Adipocyte (in vitro differentiated cells): ENCODE data around the gene PNMA8C.
"Not testable (repeated sequence)": the region's sequence is repeated elsewhere in the genome, so short reads cannot be mapped to it uniquely, and the experiment has no call there.

Source experiments
- DNase-seq: peaks from one replicate; pipeline ENCODE4 v3.0.0-alpha.2; 2015; ENCODE audit warnings: low read depth
- H3K27me3 ChIP-seq: replicated peaks from 2 replicates; pipeline ENCODE4 v1.7.0; 2013; ENCODE audit warnings: mild to moderate bottlenecking, low read length, moderate library complexity; ENCODE audit not compliant: control insufficient read depth, insufficient read depth
- H3K36me3 ChIP-seq: 2 replicates; pipeline ENCODE4 v1.7.0; 2013; ENCODE audit warnings: low read length, mild to moderate bottlenecking, moderate library complexity; ENCODE audit not compliant: control insufficient read depth, insufficient read depth, severe bottlenecking
- H3K4me1 ChIP-seq: 2 replicates; pipeline ENCODE4 v1.7.0; 2013; ENCODE audit warnings: mild to moderate bottlenecking, low read length, moderate library complexity; ENCODE audit not compliant: control insufficient read depth, insufficient read depth
- H3K4me3 ChIP-seq: 2 replicates; pipeline ENCODE4 v1.7.0; 2013; ENCODE audit warnings: mild to moderate bottlenecking, low read length, moderate library complexity
- H3K9ac ChIP-seq: 2 replicates; pipeline ENCODE4 v1.7.0; 2013; ENCODE audit warnings: mild to moderate bottlenecking, low read length, moderate library complexity
- H3K9me3 ChIP-seq: 2 replicates; pipeline ENCODE4 v1.7.0; 2013; ENCODE audit warnings: mild to moderate bottlenecking, low read length, moderate library complexity; ENCODE audit not compliant: control insufficient read depth

Gene PNMA8C

DNA sequence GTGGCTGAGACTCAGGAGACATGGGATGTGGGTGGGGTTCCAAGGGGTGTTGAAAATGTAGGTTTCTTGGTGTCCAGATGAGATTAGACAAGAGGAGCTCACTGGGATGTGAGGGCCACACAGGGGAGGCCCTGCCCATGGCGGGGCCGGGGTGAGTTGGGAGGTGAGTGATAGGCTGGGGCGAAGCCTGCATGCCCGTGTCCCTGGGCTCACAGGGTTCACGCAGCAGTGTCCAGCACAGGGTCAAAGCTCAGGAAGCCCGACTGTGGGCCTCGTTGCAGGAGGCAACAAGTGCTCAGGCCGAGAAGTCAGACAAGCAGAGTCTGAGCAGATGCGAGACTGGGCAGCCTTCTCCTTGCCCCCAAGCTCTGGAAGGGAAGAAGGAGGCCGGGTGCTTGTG, 42.6 kb downstream of the PNMA8C start:
- Histone ChIP-seq H3K4me1 (peaks cover 16% of the 10 kb centered on the region), H3K4me3 (no peak overlapping the region), H3K27me3 (no peaks in the 10 kb centered on the region), H3K36me3 (peaks cover 77% of the 10 kb centered on the region), H3K9me3 (no peaks in the 10 kb centered on the region), H3K9ac (no peak overlapping the region)
- no peak for DNase-seq

- Histone ChIP-seq H3K9me3 (no peaks in the 10 kb centered on the region), H3K9ac (no peak overlapping the region), H3K27me3 (no peaks in the 10 kb centered on the region), H3K36me3 (peaks cover 82% of the 10 kb centered on the region), H3K4me3 (no peak overlapping the region), H3K4me1 (peaks cover 13% of the 10 kb centered on the region)
- DNase-seq, result no peak
Observed at GRCh38 chr19:46385636-46386035, 43.1 kb downstream of the PNMA8C start.

DNA sequence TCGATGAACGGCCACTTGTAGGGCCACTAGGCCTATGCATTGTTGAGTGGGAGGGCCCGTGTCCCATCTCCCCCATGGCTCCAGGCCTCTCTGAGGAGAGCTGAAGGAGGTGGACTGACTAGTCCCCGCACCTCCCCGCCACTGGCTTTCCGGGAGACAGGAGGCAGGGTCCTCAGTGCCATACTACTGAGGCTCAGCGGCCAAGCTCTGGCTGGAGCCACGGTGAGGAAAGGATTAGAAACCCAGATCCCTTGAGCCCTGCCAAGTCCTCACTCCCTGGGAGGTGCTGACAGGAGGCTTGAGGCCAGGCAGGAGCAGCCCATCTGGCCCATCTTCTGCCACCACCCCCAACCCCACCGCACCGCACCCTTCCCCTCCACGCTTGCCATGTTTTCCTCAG, 44.3 kb downstream of the PNMA8C start:
- H3K36me3 ChIP-seq, result peaks cover 84% of the 10 kb centered on the region
- no peak for DNase-seq
- no peaks in the 10 kb centered on the region for H3K27me3 ChIP-seq
- no peak overlapping the region for H3K4me3 ChIP-seq
- no peaks in the 10 kb centered on the region for H3K9me3 ChIP-seq
- H3K4me1 ChIP-seq, result peaks cover 11% of the 10 kb centered on the region
- H3K9ac ChIP-seq, result no peak overlapping the region

GRCh38 chr19:46383846-46384245, 44.9 kb downstream of the PNMA8C start:
- Histone ChIP-seq H3K9me3 (no peaks in the 10 kb centered on the region), H3K27me3 (no peaks in the 10 kb centered on the region), H3K36me3 (peaks cover 79% of the 10 kb centered on the region), H3K9ac (no peak overlapping the region), H3K4me1 (peaks cover 16% of the 10 kb centered on the region), H3K4me3 (no peak overlapping the region)
- no peak for DNase-seq

DNA sequence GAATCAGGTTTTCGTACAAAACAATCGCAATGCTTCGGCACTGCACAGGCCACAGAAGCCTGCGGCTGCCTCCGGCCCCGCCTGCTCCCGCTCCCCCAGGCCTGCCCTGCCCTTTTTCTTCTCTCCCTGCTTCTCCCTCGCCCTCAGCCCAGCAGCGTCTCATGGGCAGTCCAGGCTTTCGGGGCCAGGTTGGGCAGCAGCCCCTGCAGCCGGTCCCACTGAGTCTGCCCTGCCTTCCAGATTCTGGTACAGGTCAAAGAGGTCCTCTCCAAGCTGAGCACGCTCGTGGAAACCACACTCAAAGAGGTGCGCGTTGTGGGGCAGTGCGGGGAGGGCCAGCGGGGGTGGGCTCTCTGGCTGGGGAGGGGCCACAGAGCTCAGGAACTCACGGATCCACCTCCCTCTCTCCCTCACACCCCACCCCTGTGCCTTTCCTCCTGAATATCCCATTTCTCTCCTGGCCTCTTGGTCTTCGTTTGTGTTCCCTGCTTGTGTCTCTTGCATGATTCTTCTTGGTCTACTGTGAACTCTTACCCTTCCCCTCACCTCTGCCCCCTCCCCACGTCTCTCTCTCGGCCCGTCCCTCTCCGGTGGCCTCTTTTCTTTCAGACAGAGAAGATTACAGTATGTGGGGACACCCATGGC, 45.4 kb downstream of the PNMA8C start:
- Histone ChIP-seq H3K4me1 (peaks cover 20% of the 10 kb centered on the region), H3K9me3 (no peaks in the 10 kb centered on the region), H3K9ac (no peak overlapping the region), H3K36me3 (peaks cover 73% of the 10 kb centered on the region), H3K4me3 (no peak overlapping the region), H3K27me3 (no peaks in the 10 kb centered on the region)
- DNase-seq, result no peak

- peaks cover 68% of the 10 kb centered on the region for H3K36me3 ChIP-seq
- H3K27me3 ChIP-seq, result no peaks in the 10 kb centered on the region
Observed at GRCh38 chr19:46381756-46382345, 46.9 kb downstream of the PNMA8C start.

DNA sequence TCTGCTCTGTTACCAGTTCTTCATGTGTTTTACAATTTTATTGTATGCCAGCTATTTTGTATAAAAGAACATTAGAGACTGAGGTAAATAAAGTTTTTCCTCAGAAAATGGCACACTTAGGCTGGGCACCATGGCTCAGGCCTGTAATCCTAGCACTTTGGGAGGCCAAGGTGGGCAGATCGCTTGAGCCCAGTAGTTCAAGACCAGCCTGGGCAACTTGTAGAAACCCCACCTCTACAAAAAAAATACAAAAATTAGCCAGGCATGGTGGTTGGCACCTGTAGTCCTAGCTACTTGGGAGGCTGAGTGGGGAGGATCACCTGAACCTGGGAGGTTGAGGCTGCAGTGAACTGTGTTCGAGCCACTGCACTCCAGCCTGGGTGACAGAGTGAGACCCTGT, 47.4 kb downstream of the PNMA8C start:
- peaks cover 35% of the 10 kb centered on the region for H3K4me1 ChIP-seq
- no peaks in the 10 kb centered on the region for H3K27me3 ChIP-seq
- no peak overlapping the region for H3K4me3 ChIP-seq
- H3K9ac ChIP-seq, result peak overlapping the region; percentile 42
- no peak for DNase-seq
- no peaks in the 10 kb centered on the region for H3K9me3 ChIP-seq
- peaks cover 72% of the 10 kb centered on the region for H3K36me3 ChIP-seq

More at GRCh38 chr19:46381756-46382345, 46.9 kb downstream of the PNMA8C start:
- Histone ChIP-seq H3K4me1 (peaks cover 33% of the 10 kb centered on the region), H3K4me3 (no peak overlapping the region), H3K9ac (peak overlapping the region; percentile 42), H3K9me3 (no peaks in the 10 kb centered on the region)
- DNase-seq, result no peak

DNA sequence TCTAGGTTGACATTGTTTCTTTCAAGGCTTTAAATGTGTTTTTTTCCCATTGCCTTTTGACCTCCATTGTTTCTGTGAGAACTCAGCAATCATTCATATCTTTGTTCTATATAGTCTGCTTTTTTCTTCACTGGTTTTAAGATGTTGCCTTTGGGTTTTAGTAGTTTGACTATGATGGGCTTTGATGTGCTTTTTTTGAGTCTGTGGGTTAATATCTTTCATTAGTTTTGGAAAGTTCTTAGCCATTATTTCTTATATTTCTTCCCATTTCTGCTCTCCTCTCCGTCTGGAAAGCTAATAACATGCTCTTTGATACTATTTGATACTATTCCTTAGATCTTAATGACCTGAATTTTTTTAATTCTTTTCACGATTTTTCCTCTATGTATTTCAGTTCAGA, 48.0 kb downstream of the PNMA8C start:
- Histone ChIP-seq H3K9ac (no peak overlapping the region), H3K36me3 (peaks cover 76% of the 10 kb centered on the region), H3K27me3 (no peaks in the 10 kb centered on the region), H3K9me3 (no peaks in the 10 kb centered on the region), H3K4me3 (no peak overlapping the region), H3K4me1 (peaks cover 35% of the 10 kb centered on the region)
- DNase-seq, result no peak

GRCh38 chr19:46378268-46378667, 50.5 kb downstream of the PNMA8C start:
- H3K27me3 ChIP-seq, result no peaks in the 10 kb centered on the region
- H3K9me3 ChIP-seq, result no peaks in the 10 kb centered on the region
- DNase-seq, result peak; percentile 94
- H3K9ac ChIP-seq, result peak overlapping the region; percentile 80
- H3K36me3 ChIP-seq, result peaks cover 58% of the 10 kb centered on the region
- H3K4me3 ChIP-seq, result peak overlapping the region; percentile 64
- H3K4me1 ChIP-seq, result peaks cover 44% of the 10 kb centered on the region

GRCh38 chr19:46376241-46377153, 52.2 kb downstream of the PNMA8C start:
- H3K9me3 ChIP-seq, result no peaks in the 10 kb centered on the region
- H3K27me3 ChIP-seq, result no peaks in the 10 kb centered on the region
- DNase-seq, result no peak
- H3K9ac ChIP-seq, result no peak overlapping the region
- no peak overlapping the region for H3K4me3 ChIP-seq
- H3K4me1 ChIP-seq, result peaks cover 41% of the 10 kb centered on the region
- peaks cover 41% of the 10 kb centered on the region for H3K36me3 ChIP-seq

DNA sequence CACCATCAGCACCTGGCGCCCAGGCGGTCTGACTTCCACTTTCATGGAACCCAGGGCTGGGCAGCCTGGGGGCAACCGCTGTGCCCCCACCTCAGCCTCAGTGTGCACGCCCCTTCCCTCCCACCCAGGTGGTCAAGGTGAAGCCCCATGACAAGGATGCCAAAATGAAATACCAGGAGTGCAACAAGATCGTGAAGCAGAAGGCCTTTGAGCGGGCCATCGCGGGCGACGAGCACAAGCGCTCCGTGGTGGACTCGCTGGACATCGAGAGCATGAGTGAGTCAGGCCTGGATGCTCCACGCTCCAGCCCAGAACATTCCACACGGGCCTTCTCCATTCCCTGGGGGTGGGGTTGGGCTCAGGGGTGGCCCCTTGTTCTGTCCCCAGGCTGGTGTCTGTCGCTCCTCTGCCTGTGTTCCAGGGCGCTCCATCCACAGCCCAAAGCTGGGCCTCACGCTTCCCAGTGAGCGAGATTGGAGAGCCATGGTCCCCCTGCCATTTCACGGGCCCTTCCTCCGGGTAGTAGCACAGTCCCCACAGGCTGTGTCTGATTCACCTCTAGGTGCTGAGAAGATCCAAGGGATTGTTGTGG, 53.2 kb downstream of the PNMA8C start:
- H3K9me3 ChIP-seq, DNase-seq, H3K27me3 ChIP-seq, H3K4me3 ChIP-seq, H3K9ac ChIP-seq: not testable (repeated sequence)
- H3K36me3 ChIP-seq, result peaks cover 37% of the 10 kb centered on the region
- peaks cover 40% of the 10 kb centered on the region for H3K4me1 ChIP-seq
